HG03342 (cell line): Measurements from ENCODE around the gene LCMT1.

Experiments
- ATAC-seq: cut with Tn5 transposase; IDR thresholded peaks from one replicate; pipeline ENCODE4 v1.9.1; 2021; ENCODE audit warnings: mild to moderate bottlenecking, moderate library complexity; ENCODE audit not compliant: unreplicated experiment

The LCMT1 gene

GRCh38 chr16:25192096-25192495, 80.6 kb downstream of the LCMT1 start:
- no peak for ATAC-seq

DNA sequence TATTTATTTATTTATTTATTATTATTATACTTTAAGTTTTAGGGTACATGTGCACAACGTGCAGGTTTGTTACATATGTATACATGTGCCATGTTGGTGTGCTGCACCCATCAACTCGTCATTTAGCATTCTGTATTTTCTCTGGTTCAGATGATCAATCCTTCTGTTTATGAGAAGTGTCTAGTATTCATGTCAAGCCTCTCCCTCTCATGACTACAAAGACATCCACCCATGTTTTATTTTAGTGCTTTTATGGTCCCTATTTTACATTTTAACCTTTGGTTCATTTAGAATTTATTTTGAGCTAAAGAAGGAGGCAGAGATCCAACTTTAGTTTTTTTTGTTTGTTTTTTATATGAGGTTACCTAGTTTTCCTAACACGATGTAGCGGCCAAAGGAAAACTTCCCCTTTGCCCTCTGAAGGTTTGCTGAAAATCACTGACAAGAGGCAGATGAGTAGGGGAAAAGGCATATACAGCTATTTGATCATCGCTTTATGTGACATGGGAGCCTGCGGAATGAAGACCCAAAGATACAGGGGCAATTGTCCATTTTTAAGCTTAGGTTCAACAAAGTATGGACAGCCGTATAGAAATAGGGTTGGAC, 82.8 kb downstream of the LCMT1 start:
- no peak for ATAC-seq

- ATAC-seq = no peak
These were observed 86.5 kb downstream of the LCMT1 start for GRCh38 chr16:25198021-25198420.

GRCh38 chr16:25199457-25199856, 87.9 kb downstream of the LCMT1 start:
- no peak for ATAC-seq

DNA sequence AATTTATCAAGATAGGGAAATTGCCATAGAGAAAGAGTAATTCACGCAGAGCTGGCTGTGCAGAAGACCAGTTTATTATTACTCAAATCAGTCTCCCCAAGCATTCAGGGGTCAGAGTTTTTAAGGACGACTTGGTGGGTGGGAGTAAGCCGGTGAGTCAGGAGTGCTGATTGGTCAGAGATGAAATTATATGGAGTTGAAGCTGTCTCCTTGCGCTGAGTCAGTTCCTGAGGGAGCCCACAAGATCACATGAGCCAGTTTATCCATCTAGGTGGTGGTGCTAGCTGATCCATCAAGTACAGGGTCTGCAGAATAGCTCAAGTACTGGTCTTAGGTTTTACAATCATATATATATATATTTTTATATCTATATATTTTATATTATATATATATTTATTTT, 99.2 kb downstream of the LCMT1 start:
- ATAC-seq = no peak

DNA sequence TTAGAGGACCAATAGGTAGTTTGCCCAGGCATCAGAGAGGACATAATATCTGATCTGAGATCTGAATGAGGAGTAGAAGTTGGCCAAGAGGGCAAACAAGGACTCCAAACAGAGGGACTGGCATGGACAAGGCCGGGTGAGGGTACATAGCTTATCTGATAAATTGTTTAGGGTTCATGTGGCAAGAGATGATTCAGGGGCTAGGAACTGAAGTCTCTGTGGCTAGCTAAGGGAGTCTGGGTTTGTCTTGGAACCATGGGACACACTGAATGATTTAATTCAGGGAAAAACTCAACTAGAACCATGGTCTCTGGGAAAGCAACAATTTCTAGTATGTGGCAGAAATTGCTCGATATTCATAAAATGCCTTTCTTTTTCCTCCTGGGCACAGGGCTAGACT, 101.1 kb downstream of the LCMT1 start:
- ATAC-seq = no peak

DNA sequence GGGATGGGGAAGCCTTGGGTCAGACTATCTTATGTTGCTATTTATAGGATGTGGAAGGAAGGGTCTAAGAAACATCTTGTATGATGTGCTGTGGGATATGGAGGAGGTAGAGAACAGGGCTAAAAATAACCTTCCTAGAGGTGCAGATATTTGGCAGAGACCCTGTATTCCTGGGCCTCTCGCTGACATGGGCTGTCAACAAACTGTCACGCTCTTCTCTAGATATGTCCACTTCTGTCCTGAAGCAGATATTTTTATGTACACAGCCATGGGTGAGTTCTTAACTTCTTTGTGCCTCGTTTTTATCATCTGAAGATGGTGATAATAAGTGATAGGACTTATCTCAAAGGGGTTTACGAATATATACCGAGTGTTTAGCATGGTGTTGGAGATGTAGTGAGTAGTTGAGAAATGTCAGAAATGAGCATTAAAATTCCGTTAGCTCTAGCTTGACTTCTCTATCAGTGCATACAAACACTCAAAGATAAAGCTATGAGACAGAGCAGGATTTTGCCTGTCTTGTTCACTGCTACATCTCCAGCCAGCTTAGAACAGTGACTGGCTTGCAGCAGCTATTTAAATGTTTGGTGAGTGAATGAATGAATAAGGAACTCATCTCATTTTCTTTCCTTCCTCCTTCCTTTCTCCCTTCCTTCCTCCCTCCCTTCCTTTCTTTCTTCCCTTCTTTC, 102.3 kb downstream of the LCMT1 start:
- no peak for ATAC-seq

- ATAC-seq = no peak
These were observed 105.6 kb downstream of the LCMT1 start for GRCh38 chr16:25217112-25217511.

DNA sequence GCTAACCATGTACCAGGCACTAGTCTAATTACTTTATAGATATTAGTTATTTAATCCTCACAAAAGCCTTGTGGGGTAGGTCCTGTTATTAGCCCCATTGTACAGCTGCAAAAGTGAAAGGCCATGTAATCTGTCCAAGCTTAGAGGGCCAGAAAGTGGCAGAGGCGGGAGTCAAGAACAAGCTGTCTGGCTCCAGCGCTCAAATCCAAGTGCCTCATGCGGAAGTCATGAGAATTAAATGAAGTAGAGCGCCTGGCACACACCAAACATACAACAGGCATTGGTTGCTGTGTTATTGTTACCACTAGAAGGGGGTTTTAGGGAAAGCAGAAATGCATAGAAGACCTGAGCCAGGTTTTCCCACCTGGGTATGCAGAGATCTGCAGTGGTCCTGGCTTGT, 106.4 kb downstream of the LCMT1 start:
- no peak for ATAC-seq

DNA sequence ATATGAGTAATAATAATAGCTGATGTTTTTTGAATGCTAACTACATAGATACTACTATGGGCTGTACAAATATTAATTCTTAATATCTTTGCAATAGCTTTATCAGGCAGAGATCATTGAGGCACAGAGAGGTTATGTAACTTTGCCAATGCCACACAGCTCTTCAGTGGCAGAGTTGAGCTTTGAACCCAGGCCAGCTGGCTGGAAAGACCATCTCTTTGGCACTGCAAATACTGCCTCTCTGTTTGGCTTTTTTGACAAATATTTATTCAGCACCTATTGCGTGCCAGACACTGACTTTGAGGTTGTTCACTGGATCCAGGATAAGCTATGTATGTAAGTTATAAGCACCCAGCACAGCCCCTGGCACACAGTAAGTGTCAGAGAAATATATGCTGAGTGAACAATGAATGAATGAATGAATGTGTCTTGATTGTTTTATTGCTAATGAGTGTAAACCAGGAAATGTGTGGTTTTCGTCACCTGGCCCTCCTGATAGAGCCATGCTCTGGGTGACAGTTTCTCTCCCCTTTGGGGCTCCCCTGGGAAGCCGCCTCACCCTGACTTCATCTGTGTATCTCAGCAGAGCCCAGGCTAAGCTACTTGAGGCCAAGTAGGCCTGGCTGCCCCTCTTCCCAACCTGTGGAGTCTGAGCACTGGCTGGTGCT, 107.7 kb downstream of the LCMT1 start:
- ATAC-seq = no peak

DNA sequence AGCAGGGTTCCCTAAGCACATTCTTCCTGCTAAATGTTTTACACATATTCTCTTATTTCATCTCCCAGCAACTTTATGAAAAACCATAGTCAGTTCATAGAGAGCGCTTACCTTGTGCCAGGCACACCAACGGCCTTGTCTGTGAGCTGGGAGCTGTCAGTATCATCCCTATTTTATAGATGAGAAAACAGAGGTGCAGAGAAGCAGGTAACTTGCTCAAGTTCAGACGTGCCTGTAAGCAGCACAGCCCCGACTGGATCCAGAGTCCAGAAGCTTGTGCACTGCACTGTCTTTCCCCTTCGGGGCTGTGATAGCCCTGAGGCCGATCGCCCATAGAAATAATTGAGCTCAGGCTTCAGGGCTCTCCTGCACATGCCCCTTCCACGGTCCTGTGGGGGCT, 111.4 kb downstream of the LCMT1 start:
- no peak for ATAC-seq

- ATAC-seq = no peak
These were observed 112.4 kb downstream of the LCMT1 start for GRCh38 chr16:25223964-25224363.

DNA sequence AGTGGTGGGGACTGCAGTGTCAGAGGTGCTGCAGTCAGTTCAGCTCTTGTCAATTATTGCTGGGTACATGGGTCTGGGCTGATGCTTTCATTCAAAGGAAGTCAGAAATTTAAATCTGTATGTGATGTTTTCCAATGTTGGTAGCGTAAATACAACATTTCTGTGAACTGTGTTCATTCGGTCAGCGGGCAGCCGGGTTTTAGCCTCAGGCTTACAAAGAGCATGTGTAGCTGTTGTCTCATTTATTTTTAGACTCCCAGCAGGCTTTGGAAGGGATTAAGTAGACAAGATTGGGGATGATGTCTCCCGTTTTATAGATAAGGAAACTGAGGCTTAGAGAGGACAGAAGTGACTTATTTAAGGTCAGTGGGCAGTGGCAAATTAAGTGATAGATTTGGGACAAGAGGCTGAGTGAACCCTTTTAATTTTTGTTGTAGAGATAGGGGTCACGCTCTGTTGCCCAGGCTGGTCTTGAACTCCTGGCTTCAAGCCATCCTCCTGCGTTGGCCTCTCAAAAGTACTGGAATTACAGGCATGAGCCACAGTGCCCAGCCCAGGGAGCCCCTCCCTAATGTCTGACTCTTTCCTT, 113.3 kb downstream of the LCMT1 start:
- ATAC-seq = no peak
